ENCODE data around the gene LMBRD2.
A peak's percentile ranks its signal among the peaks of the same experiment; 100 is the strongest.
"Not testable (repeated sequence)": the region's sequence is repeated elsewhere in the genome, so short reads cannot be mapped to it uniquely, and the experiment has no call there.

LMBRD2 gene

GRCh38 chr5:36160617-36161016 lies 8.9 kb upstream of the LMBRD2 start:
- DNase-seq: no peak

GRCh38 chr5:36158144-36158543 lies 6.5 kb upstream of the LMBRD2 start:
- DNase-seq: no peak

- DNase-seq: no peak
Measured at GRCh38 chr5:36156619-36157018, 4.9 kb upstream of the LMBRD2 start.

- DNase-seq: no peak
Measured at GRCh38 chr5:36156121-36156601, 4.5 kb upstream of the LMBRD2 start.

GRCh38 chr5:36155291-36155690 lies 3.6 kb upstream of the LMBRD2 start:
- no peak for DNase-seq

- no peak for DNase-seq
Measured at GRCh38 chr5:36153726-36154125, 2.0 kb upstream of the LMBRD2 start.

- no peak for DNase-seq
Measured at GRCh38 chr5:36153298-36153677, 1.6 kb upstream of the LMBRD2 start.

- no peak for DNase-seq
Measured at GRCh38 chr5:36152324-36153297, 924 bp upstream of the LMBRD2 start.

- DNase-seq: peak; percentile 48
Measured at GRCh38 chr5:36150676-36151433, 832 bp downstream of the LMBRD2 start.

- DNase-seq: no peak
Measured at GRCh38 chr5:36147681-36148080, 4.0 kb downstream of the LMBRD2 start.

- no peak for DNase-seq
Measured at GRCh38 chr5:36146390-36146789, 5.3 kb downstream of the LMBRD2 start.

- no peak for DNase-seq
Measured at GRCh38 chr5:36145311-36145710, 6.4 kb downstream of the LMBRD2 start.

- DNase-seq: no peak
Measured at GRCh38 chr5:36138900-36139683, 12.6 kb downstream of the LMBRD2 start.

- no peak for DNase-seq
Measured at GRCh38 chr5:36136581-36136980, 15.1 kb downstream of the LMBRD2 start.

- DNase-seq: no peak
Measured at GRCh38 chr5:36135988-36136387, 15.7 kb downstream of the LMBRD2 start.

- DNase-seq: not testable (repeated sequence)
Measured at GRCh38 chr5:36133009-36133408, 18.7 kb downstream of the LMBRD2 start.

GRCh38 chr5:36129666-36130065 lies 22.0 kb downstream of the LMBRD2 start:
- not testable (repeated sequence) for DNase-seq

GRCh38 chr5:36128795-36129194 lies 22.9 kb downstream of the LMBRD2 start:
- DNase-seq: no peak

- DNase-seq: no peak
Measured at GRCh38 chr5:36125868-36126267, 25.8 kb downstream of the LMBRD2 start.

GRCh38 chr5:36111238-36111637 lies 40.4 kb downstream of the LMBRD2 start:
- no peak for DNase-seq

- no peak for DNase-seq
Measured at GRCh38 chr5:36108758-36109460, 42.8 kb downstream of the LMBRD2 start.

GRCh38 chr5:36105819-36106218 lies 45.9 kb downstream of the LMBRD2 start:
- DNase-seq: no peak
